Neural progenitor cell (in vitro differentiated cells): ENCODE measurements around the gene PGC. TPM values are rescaled to one million over a fixed set of nuclear protein-coding genes. Genes with fewer than 3 reads are reported as not detected.

Source experiments
- DNase-seq: peaks from one replicate; pipeline ENCODE4 v3.0.0-alpha.2; 2016; ENCODE audit warnings: low spot score
- H2AFZ ChIP-seq: fragments of 200-600 bp; sonication (generic); replicated peaks from 2 replicates; pipeline ENCODE4 v1.6.1; 2016; ENCODE audit warnings: antibody characterized with exemption
- H3F3A ChIP-seq: fragments of 200-600 bp; sonication (generic); 2 replicates; pipeline ENCODE4 v1.6.1; 2016; ENCODE audit warnings: antibody characterized with exemption, low read depth
- H3K27ac ChIP-seq: fragments of 200-600 bp; sonication (generic); 2 replicates; pipeline ENCODE4 v1.5.1; 2016; ENCODE audit warnings: mild to moderate bottlenecking
- H3K27me3 ChIP-seq: fragments of 200-600 bp; sonication (generic); 2 replicates; pipeline ENCODE4 v1.6.1; 2016; ENCODE audit warnings: mild to moderate bottlenecking, moderate library complexity
- H3K36me3 ChIP-seq: fragments of 200-600 bp; sonication (generic); 2 replicates; pipeline ENCODE4 v1.5.1; 2016
- H3K4me1 ChIP-seq: fragments of 200-600 bp; sonication (generic); 2 replicates; pipeline ENCODE4 v1.6.1; 2016; ENCODE audit warnings: mixed run types
- H3K4me2 ChIP-seq: fragments of 200-600 bp; sonication (generic); 2 replicates; pipeline ENCODE4 v1.6.1; 2016
- H3K4me3 ChIP-seq: fragments of 200-600 bp; sonication (generic); 2 replicates; pipeline ENCODE4 v1.5.1; 2016
- H3K79me2 ChIP-seq: fragments of 200-600 bp; sonication (generic); 2 replicates; pipeline ENCODE4 v1.6.1; 2016; ENCODE audit warnings: low read depth
- H3K9ac ChIP-seq: fragments of 200-600 bp; sonication (generic); 2 replicates; pipeline ENCODE4 v1.6.1; 2016
- H3K9me3 ChIP-seq: fragments of 200-600 bp; sonication (generic); 2 replicates; pipeline ENCODE4 v1.5.1; 2016; ENCODE audit warnings: low read depth
- H4K20me1 ChIP-seq: fragments of 200-600 bp; sonication (generic); 2 replicates; pipeline ENCODE4 v1.6.1; 2016; ENCODE audit warnings: low read depth
- H3K27ac Mint-ChIP-seq: 3 replicates; pipeline ENCODE4 v1.8.0; 2021; ENCODE audit warnings: mixed read lengths
- H3K27me3 Mint-ChIP-seq: 2 replicates; pipeline ENCODE4 v1.8.0; 2022; ENCODE audit warnings: low read depth, mild to moderate bottlenecking, inconsistent platforms, moderate library complexity, mixed read lengths; ENCODE audit not compliant: insufficient read depth
- H3K36me3 Mint-ChIP-seq: 3 replicates; pipeline ENCODE4 v1.8.0; 2021; ENCODE audit warnings: mixed read lengths
- H3K4me1 Mint-ChIP-seq: 3 replicates; pipeline ENCODE4 v1.8.0; 2021; ENCODE audit warnings: mixed read lengths
- H3K4me3 Mint-ChIP-seq: 3 replicates; pipeline ENCODE4 v1.8.0; 2021; ENCODE audit warnings: mild to moderate bottlenecking, moderate library complexity, mixed read lengths
- H3K9me3 Mint-ChIP-seq: 3 replicates; pipeline ENCODE4 v1.8.0; 2020; ENCODE audit warnings: mixed read lengths
- EZH2 ChIP-seq: fragments of 200-600 bp; sonication (generic); IDR thresholded peaks from 2 replicates; pipeline ENCODE4 v1.6.1; 2017; ENCODE audit warnings: antibody characterized with exemption, mild to moderate bottlenecking, moderate library complexity
- EZH2phosphoT487 ChIP-seq: fragments of 200-600 bp; sonication (generic); IDR thresholded peaks from 2 replicates; pipeline ENCODE4 v1.6.1; 2017; ENCODE audit warnings: antibody characterized with exemption
- total RNA-seq: library from RNA; depleted of rRNA; stranded (reverse); fragments of >200 nt; gene quantifications from 2 replicates; pipeline ENCODE4 v1.2.3, GENCODE V29; 2015; ENCODE audit warnings: low replicate concordance
- TF ChIP-seq, protein P1 (sequence below): fragments of 200-600 bp; sonication (generic); IDR thresholded peaks from 2 replicates; pipeline ENCODE4 v1.5.1; 2017; ENCODE audit warnings: antibody characterized with exemption, mild to moderate bottlenecking

Gene PGC
- total RNA-seq, 1 donor from 2014 or later: not detected

DNA sequence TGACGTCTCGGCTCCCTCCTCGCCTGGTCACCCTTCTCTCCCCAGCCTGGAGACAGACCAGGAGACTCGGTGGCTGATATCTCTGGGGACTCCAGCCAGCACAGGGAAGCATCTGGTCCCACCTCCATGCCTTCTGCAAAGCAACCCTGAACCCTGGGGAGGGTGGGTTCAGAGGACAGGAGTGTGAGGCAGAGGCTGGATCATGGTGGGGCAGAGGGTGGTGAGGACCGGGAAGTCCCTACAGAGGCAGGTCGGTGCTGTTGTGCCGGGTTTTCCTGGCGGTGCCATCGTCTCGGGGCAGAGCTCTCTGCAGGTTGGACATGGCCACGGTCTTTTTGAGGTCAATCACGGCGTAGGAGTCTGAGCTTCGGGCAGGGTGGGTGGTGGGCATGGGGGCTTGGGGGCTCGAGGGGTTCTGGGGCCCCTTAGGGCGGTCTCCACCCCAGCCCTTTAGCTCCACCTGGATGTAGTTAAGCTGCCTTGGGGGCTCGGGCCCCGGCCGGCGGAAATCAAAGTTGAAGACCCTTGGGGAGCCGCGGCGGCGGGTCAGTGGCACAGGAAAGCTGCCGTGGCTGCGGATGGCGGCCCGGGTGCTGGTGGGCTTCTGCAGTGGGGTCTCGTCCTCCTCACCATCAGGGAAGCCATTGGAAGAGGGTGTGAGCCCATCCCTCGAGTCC is 23.3 kb upstream of the PGC start:
- no peak overlapping the region for H3K27ac Mint-ChIP-seq
- no peak overlapping the region for H3K27ac ChIP-seq
- H3K27me3 Mint-ChIP-seq: peaks cover 2% of the 10 kb centered on the region
- H3K4me3 ChIP-seq: no peak overlapping the region
- no peak overlapping the region for H3K9ac ChIP-seq
- TF ChIP-seq EZH2: no peak
- TF ChIP-seq, protein P1, sequence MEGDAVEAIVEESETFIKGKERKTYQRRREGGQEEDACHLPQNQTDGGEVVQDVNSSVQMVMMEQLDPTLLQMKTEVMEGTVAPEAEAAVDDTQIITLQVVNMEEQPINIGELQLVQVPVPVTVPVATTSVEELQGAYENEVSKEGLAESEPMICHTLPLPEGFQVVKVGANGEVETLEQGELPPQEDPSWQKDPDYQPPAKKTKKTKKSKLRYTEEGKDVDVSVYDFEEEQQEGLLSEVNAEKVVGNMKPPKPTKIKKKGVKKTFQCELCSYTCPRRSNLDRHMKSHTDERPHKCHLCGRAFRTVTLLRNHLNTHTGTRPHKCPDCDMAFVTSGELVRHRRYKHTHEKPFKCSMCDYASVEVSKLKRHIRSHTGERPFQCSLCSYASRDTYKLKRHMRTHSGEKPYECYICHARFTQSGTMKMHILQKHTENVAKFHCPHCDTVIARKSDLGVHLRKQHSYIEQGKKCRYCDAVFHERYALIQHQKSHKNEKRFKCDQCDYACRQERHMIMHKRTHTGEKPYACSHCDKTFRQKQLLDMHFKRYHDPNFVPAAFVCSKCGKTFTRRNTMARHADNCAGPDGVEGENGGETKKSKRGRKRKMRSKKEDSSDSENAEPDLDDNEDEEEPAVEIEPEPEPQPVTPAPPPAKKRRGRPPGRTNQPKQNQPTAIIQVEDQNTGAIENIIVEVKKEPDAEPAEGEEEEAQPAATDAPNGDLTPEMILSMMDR: no peak
- H3K79me2 ChIP-seq: no peaks in the 10 kb centered on the region
- no peaks in the 10 kb centered on the region for H3K27me3 ChIP-seq
- peaks cover 9% of the 10 kb centered on the region for H3K4me1 Mint-ChIP-seq
- H3K9me3 ChIP-seq: no peaks in the 10 kb centered on the region
- H2AFZ ChIP-seq: no peak overlapping the region
- H3K36me3 ChIP-seq: no peaks in the 10 kb centered on the region
- no peaks in the 10 kb centered on the region for H3K4me1 ChIP-seq
- no peak overlapping the region for H3K4me3 Mint-ChIP-seq
- H4K20me1 ChIP-seq: no peaks in the 10 kb centered on the region
- no peak for DNase-seq
- no peaks in the 10 kb centered on the region for H3F3A ChIP-seq
- no peaks in the 10 kb centered on the region for H3K9me3 Mint-ChIP-seq
- peaks cover 12% of the 10 kb centered on the region for H3K36me3 Mint-ChIP-seq
- no peak overlapping the region for H3K4me2 ChIP-seq

DNA sequence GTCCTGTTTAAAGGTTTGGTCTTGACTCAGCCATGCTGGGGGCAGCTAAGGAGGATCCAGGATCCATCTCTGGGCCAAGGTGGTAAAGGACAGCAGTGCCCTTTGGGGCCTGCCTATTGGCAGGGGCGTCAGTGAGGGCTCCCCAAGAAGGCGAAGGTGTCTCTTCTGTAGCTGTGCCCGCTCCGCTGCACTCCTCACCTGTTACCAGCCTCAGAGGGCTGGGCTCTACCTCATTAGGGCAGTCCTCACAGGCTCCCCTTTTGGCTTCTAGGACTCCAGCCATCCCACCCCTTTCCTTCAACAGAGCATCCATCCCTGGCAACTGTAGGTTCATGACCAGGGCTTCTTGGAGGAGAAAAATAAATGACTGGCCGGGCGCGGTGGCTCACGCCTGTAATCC is 22.2 kb upstream of the PGC start:
- H3K36me3 Mint-ChIP-seq: peaks cover 10% of the 10 kb centered on the region
- no peak for DNase-seq
- no peaks in the 10 kb centered on the region for H3K4me1 ChIP-seq
- H3K27ac ChIP-seq: no peak overlapping the region
- no peaks in the 10 kb centered on the region for H3K9me3 Mint-ChIP-seq
- H3K27me3 ChIP-seq: no peaks in the 10 kb centered on the region
- H3K4me2 ChIP-seq: no peak overlapping the region
- H3K9me3 ChIP-seq: no peaks in the 10 kb centered on the region
- no peak overlapping the region for H3K9ac ChIP-seq
- TF ChIP-seq, protein P1: no peak
- TF ChIP-seq EZH2phosphoT487 (no peak), EZH2 (no peak)
- H3K4me3 ChIP-seq: no peak overlapping the region
- no peaks in the 10 kb centered on the region for H4K20me1 ChIP-seq
- peaks cover 6% of the 10 kb centered on the region for H3K27me3 Mint-ChIP-seq
- peaks cover 9% of the 10 kb centered on the region for H3K4me1 Mint-ChIP-seq
- no peak overlapping the region for H3K27ac Mint-ChIP-seq
- no peaks in the 10 kb centered on the region for H3K79me2 ChIP-seq
- no peaks in the 10 kb centered on the region for H3K36me3 ChIP-seq
- no peaks in the 10 kb centered on the region for H3F3A ChIP-seq
- H2AFZ ChIP-seq: no peak overlapping the region
- no peak overlapping the region for H3K4me3 Mint-ChIP-seq

DNA sequence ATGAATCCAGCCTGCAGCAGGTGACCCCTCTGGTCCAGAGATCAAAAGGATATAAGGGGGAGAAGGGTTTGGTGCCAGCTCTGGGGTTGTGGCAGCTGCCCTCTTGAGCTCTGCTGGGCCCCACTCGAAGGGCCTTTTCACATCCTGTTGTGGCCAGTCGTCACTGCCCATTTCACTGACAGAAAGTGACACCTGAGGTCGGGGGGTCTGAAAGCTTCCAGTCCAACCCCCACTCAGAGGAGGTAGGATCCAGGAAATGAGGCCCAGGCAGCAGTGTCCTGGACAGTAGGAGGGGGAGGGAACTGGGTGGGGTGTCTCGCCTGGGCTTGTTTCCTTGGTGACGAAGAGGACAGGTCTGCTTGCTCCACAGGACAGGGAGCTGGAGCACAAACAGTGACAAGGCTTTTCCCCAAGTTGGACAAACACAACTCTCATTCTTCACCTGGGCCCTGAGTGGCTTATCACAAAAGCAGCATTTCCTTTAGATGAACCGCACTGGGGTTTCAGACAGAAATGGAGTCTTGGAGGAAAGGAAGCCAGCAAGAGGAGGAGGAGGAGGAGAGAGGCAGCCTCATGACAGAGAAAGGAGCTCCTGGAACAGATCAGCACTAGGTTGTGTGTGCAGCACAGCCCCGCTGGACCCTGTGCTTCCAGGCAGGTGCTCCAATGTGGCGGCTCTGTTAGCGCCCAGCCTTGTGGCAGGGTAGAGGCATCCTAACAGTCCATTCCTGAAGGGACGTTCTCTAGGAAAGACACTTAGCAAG is 21.5 kb upstream of the PGC start:
- H3K4me1 ChIP-seq: no peaks in the 10 kb centered on the region
- Mint-ChIP-seq H3K4me1 (peaks cover 9% of the 10 kb centered on the region), H3K27ac (no peak overlapping the region)

More for the DNA sequence above, 21.5 kb upstream of the PGC start:
- no peaks in the 10 kb centered on the region for H3K9me3 ChIP-seq
- Mint-ChIP-seq H3K36me3 (peaks cover 6% of the 10 kb centered on the region), H3K27me3 (peaks cover 7% of the 10 kb centered on the region), H3K4me3 (no peak overlapping the region), H3K9me3 (no peaks in the 10 kb centered on the region)
- H3K4me3 ChIP-seq: no peak overlapping the region
- H3K27ac ChIP-seq: no peak overlapping the region
- H4K20me1 ChIP-seq: no peaks in the 10 kb centered on the region
- no peaks in the 10 kb centered on the region for H3K79me2 ChIP-seq
- H3K4me2 ChIP-seq: no peak overlapping the region
- DNase-seq: no peak
- no peaks in the 10 kb centered on the region for H3F3A ChIP-seq
- H3K9ac ChIP-seq: no peak overlapping the region
- no peak for TF ChIP-seq EZH2
- TF ChIP-seq EZH2phosphoT487: no peak
- TF ChIP-seq, protein P1: no peak
- H3K27me3 ChIP-seq: no peaks in the 10 kb centered on the region
- no peaks in the 10 kb centered on the region for H3K36me3 ChIP-seq
- H2AFZ ChIP-seq: no peak overlapping the region
